GM12892 (cell line): ENCODE results near the gene CAMTA1.

Source experiments
- DNase-seq: peaks from one replicate; pipeline ENCODE4 v3.0.0; 2011; ENCODE audit not compliant: insufficient read length
- FAIRE-seq: peaks from 2 replicates; lab custom pipeline; 2011; peaks lifted over from hg19 to GRCh38; lab: Jason Lieb, UNC
- POLR2A ChIP-seq: IDR thresholded peaks from 2 replicates; pipeline ENCODE4 v1.6.1; 2011; ENCODE audit warnings: low read depth, low read length, control low read depth
- POLR2AphosphoS5 ChIP-seq: IDR thresholded peaks from 2 replicates; pipeline ENCODE4 v1.6.1; 2011; ENCODE audit warnings: low read depth, low read length, control low read depth
- TAF1 ChIP-seq: IDR thresholded peaks from 2 replicates; pipeline ENCODE4 v1.6.1; 2011; ENCODE audit warnings: low read depth, mild to moderate bottlenecking, control low read depth, low read length, borderline replicate concordance

The CAMTA1 gene

GRCh38 chr1:7716506-7716905, 931.3 kb downstream of the CAMTA1 start:
- no peak for TF ChIP-seq TAF1
- TF ChIP-seq POLR2AphosphoS5 = no peak
- no peak for TF ChIP-seq POLR2A
- no peak for DNase-seq
- FAIRE-seq = no peak

GRCh38 chr1:7717748-7718368, 932.6 kb downstream of the CAMTA1 start:
- FAIRE-seq = no peak
- no peak for TF ChIP-seq POLR2AphosphoS5
- no peak for TF ChIP-seq POLR2A
- TF ChIP-seq TAF1 = no peak
- no peak for DNase-seq

- no peak for FAIRE-seq
- TF ChIP-seq POLR2A (no peak), POLR2AphosphoS5 (no peak), TAF1 (no peak)
- DNase-seq = no peak
These were observed 934.3 kb downstream of the CAMTA1 start for GRCh38 chr1:7719468-7720094.

- FAIRE-seq (no peak), DNase-seq (no peak)
- TF ChIP-seq TAF1 (no peak), POLR2A (no peak), POLR2AphosphoS5 (no peak)
These were observed 936.9 kb downstream of the CAMTA1 start for GRCh38 chr1:7721940-7722669.

- no peak for FAIRE-seq
- no peak for TF ChIP-seq POLR2A
- no peak for TF ChIP-seq TAF1
- no peak for DNase-seq
These were observed 937.4 kb downstream of the CAMTA1 start for GRCh38 chr1:7722670-7723012.

- FAIRE-seq = no peak
- no peak for DNase-seq
- TF ChIP-seq POLR2AphosphoS5 = no peak
- no peak for TF ChIP-seq POLR2A
- no peak for TF ChIP-seq TAF1
These were observed 941.4 kb downstream of the CAMTA1 start for GRCh38 chr1:7726623-7727022.

GRCh38 chr1:7727809-7728471, 942.7 kb downstream of the CAMTA1 start:
- FAIRE-seq (no peak), DNase-seq (no peak)
- TF ChIP-seq POLR2AphosphoS5 (no peak), POLR2A (no peak), TAF1 (no peak)

- DNase-seq (no peak), FAIRE-seq (no peak)
- TF ChIP-seq POLR2A (no peak), POLR2AphosphoS5 (no peak), TAF1 (no peak)
These were observed 944.5 kb downstream of the CAMTA1 start for GRCh38 chr1:7729761-7730160.

GRCh38 chr1:7732331-7732730, 947.1 kb downstream of the CAMTA1 start:
- FAIRE-seq (no peak), DNase-seq (no peak)
- no peak for TF ChIP-seq TAF1
- TF ChIP-seq POLR2AphosphoS5 = no peak
- no peak for TF ChIP-seq POLR2A

- no peak for DNase-seq
- no peak for FAIRE-seq
- TF ChIP-seq POLR2AphosphoS5 = no peak
- no peak for TF ChIP-seq POLR2A
- no peak for TF ChIP-seq TAF1
These were observed 948.0 kb downstream of the CAMTA1 start for GRCh38 chr1:7733276-7733675.

GRCh38 chr1:7738044-7738443, 952.8 kb downstream of the CAMTA1 start:
- TF ChIP-seq POLR2A = no peak
- no peak for TF ChIP-seq TAF1
- no peak for TF ChIP-seq POLR2AphosphoS5
- no peak for FAIRE-seq
- DNase-seq = no peak
